ENCODE measurements around the gene E4F1.
"Not testable (repeated sequence)": the region's sequence is repeated elsewhere in the genome, so short reads cannot be mapped to it uniquely, and the experiment has no call there.

Gene E4F1

DNA sequence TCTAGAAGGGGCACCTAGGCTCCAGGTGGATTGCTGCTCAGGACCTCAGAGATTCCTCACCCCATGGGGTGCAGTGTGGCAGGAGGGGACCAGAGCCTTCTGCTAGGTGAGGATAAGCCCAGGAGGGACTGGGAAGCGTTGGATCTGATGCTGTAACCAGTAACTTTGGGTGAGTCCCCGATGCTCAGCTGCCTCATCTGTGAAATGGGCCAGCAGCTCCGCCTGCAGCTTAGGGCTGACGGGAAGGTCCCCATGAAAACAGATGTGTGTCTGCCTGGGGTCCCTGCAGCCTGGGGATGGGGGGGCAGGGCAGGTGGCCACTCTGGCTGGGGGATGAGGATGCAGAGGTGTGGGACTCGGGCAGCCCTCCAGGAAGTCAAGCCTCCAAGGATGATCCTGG lies 24.3 kb upstream of the E4F1 start:
- DNase-seq (ENCODE audit: low read depth) = no peak
- TF ChIP-seq, protein P1, sequence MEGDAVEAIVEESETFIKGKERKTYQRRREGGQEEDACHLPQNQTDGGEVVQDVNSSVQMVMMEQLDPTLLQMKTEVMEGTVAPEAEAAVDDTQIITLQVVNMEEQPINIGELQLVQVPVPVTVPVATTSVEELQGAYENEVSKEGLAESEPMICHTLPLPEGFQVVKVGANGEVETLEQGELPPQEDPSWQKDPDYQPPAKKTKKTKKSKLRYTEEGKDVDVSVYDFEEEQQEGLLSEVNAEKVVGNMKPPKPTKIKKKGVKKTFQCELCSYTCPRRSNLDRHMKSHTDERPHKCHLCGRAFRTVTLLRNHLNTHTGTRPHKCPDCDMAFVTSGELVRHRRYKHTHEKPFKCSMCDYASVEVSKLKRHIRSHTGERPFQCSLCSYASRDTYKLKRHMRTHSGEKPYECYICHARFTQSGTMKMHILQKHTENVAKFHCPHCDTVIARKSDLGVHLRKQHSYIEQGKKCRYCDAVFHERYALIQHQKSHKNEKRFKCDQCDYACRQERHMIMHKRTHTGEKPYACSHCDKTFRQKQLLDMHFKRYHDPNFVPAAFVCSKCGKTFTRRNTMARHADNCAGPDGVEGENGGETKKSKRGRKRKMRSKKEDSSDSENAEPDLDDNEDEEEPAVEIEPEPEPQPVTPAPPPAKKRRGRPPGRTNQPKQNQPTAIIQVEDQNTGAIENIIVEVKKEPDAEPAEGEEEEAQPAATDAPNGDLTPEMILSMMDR (IDR thresholded peaks at IDR 0.05; ENCODE audit: insufficient read depth, low read depth, low read length, missing control alignments) = no peak
- no peak overlapping the region for H3K4me3 ChIP-seq (ENCODE audit: low read depth, low read length)

DNA sequence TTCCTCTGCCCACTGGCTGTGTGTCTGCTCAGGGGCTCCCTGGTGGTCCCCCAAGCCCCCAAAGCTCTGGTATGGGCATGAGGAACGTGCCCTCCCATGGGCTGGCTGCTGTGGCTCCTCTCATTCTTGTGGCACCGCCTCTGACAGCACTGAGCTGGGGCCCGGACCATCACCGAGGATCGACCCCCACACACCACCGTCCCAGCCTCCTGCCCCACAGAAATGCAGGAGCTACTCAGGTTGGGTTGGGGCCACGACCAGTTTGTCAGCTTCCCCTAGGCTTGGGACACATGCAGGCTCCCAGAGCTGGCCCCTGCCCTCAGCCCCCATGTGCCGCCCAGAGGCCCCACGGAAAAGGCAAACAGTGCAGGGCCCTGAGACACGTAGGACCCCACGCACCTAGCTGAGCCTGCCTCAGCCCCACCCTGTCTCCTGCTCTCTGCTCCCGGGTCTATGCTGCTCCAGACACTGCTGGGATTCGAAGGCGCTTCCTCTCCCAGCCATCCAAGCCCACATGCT lies 23.7 kb upstream of the E4F1 start:
- no peak for DNase-seq (ENCODE audit: low read depth)
- TF ChIP-seq, protein P1 (IDR thresholded peaks at IDR 0.05; ENCODE audit: insufficient read depth, low read depth, low read length, missing control alignments) = no peak
- H3K4me3 ChIP-seq (ENCODE audit: low read depth, low read length) = no peak overlapping the region

DNA sequence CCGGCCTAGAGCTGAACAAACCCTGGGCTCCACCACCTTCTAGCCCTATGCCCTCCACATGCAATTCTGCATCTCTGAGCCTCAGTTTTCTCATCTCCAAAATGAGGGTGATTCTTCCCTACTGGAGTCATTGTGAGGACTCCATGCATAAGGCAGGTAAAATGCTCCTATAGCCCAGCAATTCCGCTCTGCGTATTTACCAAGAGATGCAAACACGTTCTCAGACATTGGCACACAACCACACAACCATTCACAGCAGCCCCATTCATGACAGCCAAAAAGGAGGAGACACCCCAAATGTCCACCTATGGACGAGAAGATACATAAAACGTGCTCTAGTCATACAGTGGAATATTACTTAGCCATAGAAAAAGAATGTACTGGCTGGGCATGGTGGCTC lies 23.1 kb upstream of the E4F1 start:
- TF ChIP-seq, protein P1 (IDR thresholded peaks at IDR 0.05; ENCODE audit: insufficient read depth, low read depth, low read length, missing control alignments) = no peak
- no peak for DNase-seq (ENCODE audit: low read depth)
- H3K4me3 ChIP-seq (ENCODE audit: low read depth, low read length) = no peak overlapping the region

DNA sequence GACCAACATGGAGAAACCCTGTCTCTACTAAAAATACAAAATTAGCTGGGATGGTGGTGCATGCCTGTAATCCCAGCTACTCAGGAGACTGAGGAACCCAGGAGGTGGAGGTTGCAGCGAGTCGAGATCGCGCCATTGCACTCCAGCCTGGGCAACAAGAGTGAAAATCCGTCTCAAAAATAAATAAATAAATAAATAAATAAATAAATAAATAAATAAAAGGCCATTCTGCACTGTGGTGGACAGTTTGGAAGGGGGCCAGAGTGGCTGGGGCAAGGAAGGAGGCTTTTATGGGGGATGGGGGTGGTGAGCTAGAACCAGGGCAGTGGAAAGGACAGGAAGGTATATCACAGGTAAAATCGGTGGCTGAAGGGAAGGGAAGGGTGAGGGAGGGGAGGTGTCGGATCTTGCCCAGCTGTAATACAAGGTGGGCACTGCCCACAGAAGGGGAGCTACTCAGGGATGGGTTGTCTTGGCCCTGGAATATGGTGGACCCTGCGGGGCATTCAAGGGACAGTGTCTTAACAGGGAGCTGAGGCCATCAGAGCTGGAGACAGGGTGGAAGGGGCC lies 20.2 kb upstream of the E4F1 start:
- not testable (repeated sequence) for H3K4me3 ChIP-seq (ENCODE audit: low read depth, low read length); DNase-seq (ENCODE audit: low read depth)

DNA sequence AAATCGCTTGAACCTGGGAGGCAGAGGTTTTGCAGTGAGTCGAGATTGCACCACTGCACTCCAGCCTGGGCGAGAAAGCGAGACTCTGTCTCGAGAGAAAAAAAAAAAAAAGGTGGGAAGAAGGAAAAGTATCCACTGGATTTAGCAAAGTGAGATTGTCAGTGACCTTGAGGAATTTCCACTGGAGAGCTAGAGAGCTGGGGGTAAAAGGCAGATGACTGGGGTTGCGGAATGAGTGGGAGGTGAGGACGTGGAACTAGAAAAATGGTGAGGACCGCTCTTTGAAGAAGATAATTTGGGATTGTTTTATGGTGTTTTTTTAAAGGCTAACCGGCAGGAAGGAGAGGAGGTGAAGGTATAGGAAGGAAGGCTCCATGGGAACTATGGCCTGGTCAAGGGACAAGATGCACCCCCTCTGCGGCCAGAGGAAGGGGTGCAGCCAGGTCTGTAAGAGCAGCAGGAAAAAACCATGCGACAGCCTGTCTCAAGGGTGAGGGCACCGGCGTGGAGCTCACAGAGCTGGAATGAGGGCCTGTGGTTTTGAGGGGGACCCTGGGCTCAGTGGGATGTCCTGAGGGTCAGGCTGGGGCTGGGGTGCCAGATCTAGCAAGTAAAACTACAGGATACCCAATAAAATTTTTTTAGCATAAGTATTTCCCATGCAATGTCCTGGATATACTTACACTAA lies 18.8 kb upstream of the E4F1 start:
- no peak for DNase-seq (ENCODE audit: low read depth)
- H3K4me3 ChIP-seq (ENCODE audit: low read depth, low read length) = peak overlapping the region; percentile 57
- TF ChIP-seq, protein P1 (IDR thresholded peaks at IDR 0.05; ENCODE audit: insufficient read depth, low read depth, low read length, missing control alignments) = no peak

DNA sequence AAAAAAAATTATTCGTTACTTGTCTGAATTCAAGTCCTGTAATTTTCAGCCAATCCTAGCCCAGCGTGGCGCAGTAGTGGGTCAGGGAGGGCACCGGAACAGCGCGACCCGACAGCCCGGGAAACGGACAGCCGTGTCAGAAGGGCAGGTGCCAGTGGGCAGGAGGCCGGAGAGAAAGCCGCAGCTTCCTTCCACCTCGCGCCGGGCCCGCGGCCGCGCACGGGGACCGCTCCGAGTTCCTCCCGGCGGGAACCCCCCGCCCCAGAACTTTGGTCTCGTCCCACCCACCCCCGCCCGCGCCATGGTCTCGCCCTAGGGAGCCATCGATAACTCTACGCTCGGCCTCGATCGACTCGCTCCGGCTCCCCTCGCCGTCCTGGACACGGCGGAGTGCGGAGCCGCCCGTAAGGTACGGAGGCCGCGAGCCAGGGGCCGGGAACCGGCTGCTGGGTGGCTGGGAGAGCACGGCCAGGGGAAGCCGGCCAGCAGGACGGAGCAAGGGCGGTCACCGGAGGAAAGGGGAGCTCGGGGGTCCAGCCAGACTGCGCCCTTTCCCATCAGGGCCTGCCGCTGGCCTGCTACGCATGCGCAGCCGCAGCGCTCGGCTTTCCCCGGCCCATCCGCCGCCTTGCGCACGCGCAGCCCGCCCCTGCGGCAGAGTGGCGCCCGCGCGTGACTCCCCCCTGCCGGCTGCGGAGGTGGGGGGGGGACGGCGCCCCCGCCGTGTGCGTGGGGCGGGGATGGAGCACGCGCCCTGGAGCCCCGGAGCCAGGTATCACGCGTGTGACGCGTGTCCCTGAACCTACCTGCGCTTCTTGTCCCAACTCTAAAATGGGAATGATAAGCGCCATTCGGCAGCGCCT lies 18.1 kb upstream of the E4F1 start, which contains the start of gene MLST8:
Gene MLST8, plus strand, starts transcription at position 351 of the 863 bp plus-strand sequence. CDS start 632 bp downstream, outside the sequence.
- TF ChIP-seq, protein P1 (IDR thresholded peaks at IDR 0.05; ENCODE audit: insufficient read depth, low read depth, low read length, missing control alignments) = peak; percentile 31
- H3K4me3 ChIP-seq (ENCODE audit: low read depth, low read length) = peak within 1 kb of the TSS; percentile 57
- peak; percentile 94 for DNase-seq (ENCODE audit: low read depth)

DNA sequence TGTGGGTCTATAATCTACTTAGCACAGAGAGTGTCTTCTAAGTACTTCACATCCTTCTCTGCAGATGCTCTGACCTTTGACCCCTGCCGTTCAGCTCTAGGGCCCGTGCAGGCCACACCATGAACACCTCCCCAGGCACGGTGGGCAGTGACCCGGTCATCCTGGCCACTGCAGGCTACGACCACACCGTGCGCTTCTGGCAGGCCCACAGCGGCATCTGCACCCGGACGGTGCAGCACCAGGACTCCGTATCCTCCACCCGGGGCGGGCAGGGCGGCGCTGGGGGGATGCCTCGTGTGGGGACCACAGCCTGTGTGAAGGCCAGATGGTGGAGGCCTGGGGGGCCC lies 17.5 kb upstream of the E4F1 start:
- TF ChIP-seq, protein P1 (IDR thresholded peaks at IDR 0.05; ENCODE audit: insufficient read depth, low read depth, low read length, missing control alignments) = no peak
- no peak for DNase-seq (ENCODE audit: low read depth)
- H3K4me3 ChIP-seq (ENCODE audit: low read depth, low read length) = peak overlapping the region; percentile 57
